Liver (tissue), 9 donors: ENCODE data around the gene SYNGR1. TPM values are rescaled to one million over a fixed set of nuclear protein-coding genes. Genes with fewer than 3 reads are reported as not detected.

ENCODE experiments used
- DNase-seq: peaks from one replicate; pipeline ENCODE4 v3.0.0-alpha.2; 2017; ENCODE audit warnings: low spot score
- H3K27ac ChIP-seq, 2 donors: one replicate each; pipeline ENCODE4 v1.7.0; 2013; ENCODE audit warnings: inconsistent platforms in 2 of 2, low read length in 2 of 2, control low read depth in 1 of 2, low read depth in 1 of 2, mild to moderate bottlenecking in 1 of 2
- H3K27me3 ChIP-seq, 4 donors: one replicate each; pipeline versions ENCODE4 v1.6.1 to v1.7.0; 2013; ENCODE audit warnings: low read length in 3 of 4, inconsistent platforms in 1 of 4, mild to moderate bottlenecking in 1 of 4, moderate library complexity in 1 of 4; ENCODE audit not compliant: control insufficient read depth in 4 of 4, insufficient read depth in 4 of 4
- H3K36me3 ChIP-seq, 4 donors: one replicate each; pipeline versions ENCODE4 v1.6.1 to v1.7.0; 2013; ENCODE audit warnings: low read length in 3 of 4, mild to moderate bottlenecking in 3 of 4, low read depth in 1 of 4, moderate library complexity in 1 of 4; ENCODE audit not compliant: control insufficient read depth in 4 of 4, insufficient read depth in 3 of 4
- H3K4me1 ChIP-seq, 4 donors: one replicate each; pipeline versions ENCODE4 v1.6.1 to v1.7.0; 2013; ENCODE audit warnings: low read length in 3 of 4, mild to moderate bottlenecking in 3 of 4, moderate library complexity in 1 of 4; ENCODE audit not compliant: control insufficient read depth in 4 of 4, insufficient read depth in 4 of 4
- H3K4me3 ChIP-seq, 3 donors: one replicate each; pipeline versions ENCODE4 v1.6.1 to v1.7.0; 2013; ENCODE audit warnings: low read length in 3 of 3, control low read depth in 1 of 3, low read depth in 1 of 3, mild to moderate bottlenecking in 1 of 3
- H3K9ac ChIP-seq, 2 donors: one replicate each; pipeline ENCODE4 v1.7.0; 2013; ENCODE audit warnings: low read length in 2 of 2, mild to moderate bottlenecking in 2 of 2, moderate library complexity in 2 of 2, control low read depth in 1 of 2, low read depth in 1 of 2
- H3K9me3 ChIP-seq, 4 donors: one replicate each; pipeline versions ENCODE4 v1.6.1 to v1.7.0; 2013; ENCODE audit warnings: low read length in 3 of 4; ENCODE audit not compliant: control insufficient read depth in 4 of 4
- ATF3 ChIP-seq: IDR thresholded peaks from 2 replicates; pipeline ENCODE4 v1.6.1; 2016; ENCODE audit warnings: antibody characterized with exemption
- FOXA2 ChIP-seq: IDR thresholded peaks from 2 replicates; pipeline ENCODE4 v1.6.1; 2016; ENCODE audit warnings: antibody characterized with exemption
- GABPA ChIP-seq, 2 donors: IDR thresholded peaks in 1 of 2; conservative IDR thresholded peaks in 1 of 2; 2 replicates each; pipeline ENCODE4 v1.6.1; 2016; ENCODE audit warnings: antibody characterized with exemption in 2 of 2, mild to moderate bottlenecking in 1 of 2, moderate library complexity in 1 of 2
- HNF4A ChIP-seq, 2 donors: conservative IDR thresholded peaks; 2 replicates each; pipeline ENCODE4 v1.6.1; 2016; ENCODE audit warnings: antibody characterized with exemption in 2 of 2, mild to moderate bottlenecking in 2 of 2
- HNF4G ChIP-seq: IDR thresholded peaks from 2 replicates; pipeline ENCODE4 v1.6.1; 2016; ENCODE audit warnings: antibody characterized with exemption
- JUND ChIP-seq, 2 donors: IDR thresholded peaks; 2 replicates each; pipeline ENCODE4 v1.6.1; 2016; ENCODE audit warnings: antibody characterized with exemption in 2 of 2
- MAX ChIP-seq: IDR thresholded peaks from 2 replicates; pipeline ENCODE4 v1.6.1; 2016; ENCODE audit warnings: antibody characterized with exemption
- NR2F2 ChIP-seq: IDR thresholded peaks from 2 replicates; pipeline ENCODE4 v1.6.1; 2016; ENCODE audit warnings: antibody characterized with exemption
- RAD21 ChIP-seq, 2 donors: IDR thresholded peaks; 2 replicates each; pipeline ENCODE4 v1.6.1; 2016; ENCODE audit warnings: antibody characterized with exemption in 2 of 2, mild to moderate bottlenecking in 2 of 2
- REST ChIP-seq: IDR thresholded peaks from 2 replicates; pipeline ENCODE4 v1.6.1; 2016; ENCODE audit warnings: antibody characterized with exemption, mild to moderate bottlenecking
- RXRA ChIP-seq, 2 donors: IDR thresholded peaks; 2 replicates each; pipeline ENCODE4 v1.6.1; 2017 to 2018; ENCODE audit warnings: antibody characterized with exemption in 2 of 2, mild to moderate bottlenecking in 1 of 2
- SP1 ChIP-seq: IDR thresholded peaks from 2 replicates; pipeline ENCODE4 v1.6.1; 2018; ENCODE audit warnings: antibody characterized with exemption, mild to moderate bottlenecking
- YY1 ChIP-seq: IDR thresholded peaks from 2 replicates; pipeline ENCODE4 v1.6.1; 2016; ENCODE audit warnings: antibody characterized with exemption, mild to moderate bottlenecking
- ZBTB33 ChIP-seq: IDR thresholded peaks from 2 replicates; pipeline ENCODE4 v1.6.1; 2016; ENCODE audit warnings: antibody characterized with exemption
- WGBS: extraction: QIAGEN DNeasy Blood & Tissue Kit; methylation state at CpG from one replicate; pipeline ENCODE4 v1.1.7; 2013; 5-methylcytosine and 5-hydroxymethylcytosine counted together
- polyA plus RNA-seq, 2 donors: library from polyadenylated mRNA; stranded (reverse) in 1 of 2; unstranded in 1 of 2; fragments of 200-250 nt in 1 of 2; fragments of >200 nt in 1 of 2; fragmentation: Nextera tagmentation in 1 of 2; extraction: Ambion mirVana in 1 of 2; gene quantifications; one replicate each; pipeline versions ENCODE4 v1.2.1 to v1.2.3, GENCODE V29; 2013 to 2015
- total RNA-seq, 2 donors: library from RNA; depleted of rRNA; stranded (reverse); fragments of >200 nt; gene quantifications; one replicate each; pipeline ENCODE4 v1.2.3, GENCODE V29; 2014
- donor health status: healthy.
- donor health status: healthy.
- donor health status: healthy.
- donor health status: healthy.
- donor health status: healthy.

Gene SYNGR1
- total and polyA plus RNA-seq, 4 donors = 1.8 to 21.9 (median 5.2) TPM

GRCh38 chr22:39311592-39312400 lies 38.0 kb upstream of the SYNGR1 start:
- 87% methylated on average over 19 of the region's 19 CpGs for WGBS
- H3K9me3 ChIP-seq = no peaks in the 10 kb centered on the region
- H3K27ac ChIP-seq = no peak overlapping the region
- no peak overlapping the region for H3K4me3 ChIP-seq
- DNase-seq = no peak
- TF ChIP-seq JUND (IDR thresholded peaks at IDR 0.05) (no peak), RAD21 (IDR thresholded peaks at IDR 0.05) (no peak), HNF4A (conservative IDR thresholded peaks at IDR 0.05) (no peak), FOXA2 (no peak), MAX (no peak), RXRA (IDR thresholded peaks at IDR 0.05) (no peak), YY1 (no peak), ZBTB33 (no peak), HNF4G (no peak), ATF3 (no peak), SP1 (no peak), REST (no peak), NR2F2 (no peak), GABPA (IDR thresholded peaks at IDR 0.05 in 1 of 2, conservative IDR thresholded peaks at IDR 0.05 in 1 of 2) (no peak)
- peaks cover 4 to 61% (median 40%) of the 10 kb centered on the region in 4 donors for H3K4me1 ChIP-seq
- no peaks in the 10 kb centered on the region for H3K27me3 ChIP-seq
- H3K9ac ChIP-seq = no peak overlapping the region
- peaks cover 31 to 46% (median 36%) of the 10 kb centered on the region in 4 donors for H3K36me3 ChIP-seq

GRCh38 chr22:39312410-39312809 lies 37.4 kb upstream of the SYNGR1 start:
- TF ChIP-seq JUND (IDR thresholded peaks at IDR 0.05) (peak in 1 of 2 donors; percentile 18), NR2F2 (no peak)
- Histone ChIP-seq H3K4me3 (no peak overlapping the region), H3K36me3 (peaks cover 34 to 52% (median 40%) of the 10 kb centered on the region in 4 donors), H3K4me1 (peaks cover 4 to 65% (median 46%) of the 10 kb centered on the region in 4 donors), H3K27ac (no peak overlapping the region), H3K9ac (no peak overlapping the region), H3K27me3 (no peaks in the 10 kb centered on the region), H3K9me3 (no peaks in the 10 kb centered on the region)
- no peak for DNase-seq
- 58% methylated on average over 5 of the region's 5 CpGs for WGBS
